ENCODE measurements around the gene KCTD15.
A peak's percentile ranks its signal among the peaks of the same experiment; 100 is the strongest.
"Not testable (repeated sequence)": the region's sequence is repeated elsewhere in the genome, so short reads cannot be mapped to it uniquely, and the experiment has no call there.

Gene KCTD15

DNA sequence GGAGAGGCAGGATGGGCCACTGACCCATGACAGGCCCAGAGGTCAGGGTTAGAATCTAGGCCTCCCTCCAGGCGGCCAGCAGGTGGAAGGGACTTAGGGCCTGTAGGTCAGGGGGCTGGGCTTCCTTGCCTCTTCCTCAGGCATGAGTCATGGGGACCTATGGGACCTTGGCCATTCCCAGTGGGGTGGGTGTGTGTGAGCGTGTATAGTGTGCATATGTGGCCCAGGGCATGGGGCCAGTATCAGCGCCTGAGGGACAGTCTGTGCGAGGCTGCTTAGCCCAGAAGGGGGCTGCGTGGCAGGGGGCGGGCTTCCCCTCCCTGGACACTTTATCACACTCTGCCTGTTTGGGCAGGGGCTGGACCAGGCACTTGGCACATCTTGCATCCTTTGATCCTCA is 13.3 kb downstream of the KCTD15 start:
- DNase-seq (ENCODE audit: insufficient read length, low spot score) (peak; percentile 53), FAIRE-seq (no peak)
- no peak for TF ChIP-seq POLR2A (IDR thresholded peaks at IDR 0.05; ENCODE audit: low read depth, low read length)

DNA sequence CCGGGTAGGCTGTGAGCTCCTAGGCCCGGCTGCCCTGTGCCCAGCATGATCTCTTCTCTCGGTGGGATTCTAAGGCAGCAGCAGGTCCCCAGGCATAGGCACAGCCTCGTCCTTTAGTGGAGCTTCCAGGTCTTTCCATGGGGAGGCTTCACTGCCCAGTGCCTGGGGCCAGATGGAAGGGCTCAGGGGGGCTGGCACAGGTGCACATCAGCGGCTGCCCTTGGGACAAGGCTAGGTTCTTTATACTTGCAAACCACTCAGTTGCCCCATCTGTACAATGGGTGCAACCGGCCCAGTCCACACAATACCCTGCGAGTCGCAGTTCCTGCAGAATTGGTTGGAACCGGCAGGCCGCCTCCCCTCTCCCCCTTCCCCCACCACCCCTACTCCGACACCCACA is 14.2 kb downstream of the KCTD15 start:
- no peak for FAIRE-seq
- no peak for DNase-seq (ENCODE audit: insufficient read length, low spot score)
- no peak for TF ChIP-seq POLR2A (IDR thresholded peaks at IDR 0.05; ENCODE audit: low read depth, low read length)

DNA sequence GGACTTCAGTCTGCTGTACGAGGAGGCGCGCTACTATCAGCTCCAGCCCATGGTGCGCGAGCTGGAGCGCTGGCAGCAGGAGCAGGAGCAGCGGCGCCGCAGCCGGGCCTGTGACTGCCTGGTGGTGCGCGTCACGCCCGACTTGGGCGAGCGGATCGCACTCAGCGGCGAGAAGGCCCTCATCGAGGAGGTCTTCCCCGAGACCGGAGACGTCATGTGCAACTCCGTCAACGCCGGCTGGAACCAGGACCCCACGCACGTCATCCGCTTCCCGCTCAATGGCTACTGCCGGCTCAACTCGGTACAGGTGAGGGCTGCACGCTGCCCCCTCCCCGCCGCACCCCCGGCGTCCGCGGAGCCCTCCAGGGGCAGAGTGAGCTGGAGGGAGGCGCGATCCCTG is 14.6 kb downstream of the KCTD15 start:
- DNase-seq (ENCODE audit: insufficient read length, low spot score), result no peak
- FAIRE-seq, result no peak

DNA sequence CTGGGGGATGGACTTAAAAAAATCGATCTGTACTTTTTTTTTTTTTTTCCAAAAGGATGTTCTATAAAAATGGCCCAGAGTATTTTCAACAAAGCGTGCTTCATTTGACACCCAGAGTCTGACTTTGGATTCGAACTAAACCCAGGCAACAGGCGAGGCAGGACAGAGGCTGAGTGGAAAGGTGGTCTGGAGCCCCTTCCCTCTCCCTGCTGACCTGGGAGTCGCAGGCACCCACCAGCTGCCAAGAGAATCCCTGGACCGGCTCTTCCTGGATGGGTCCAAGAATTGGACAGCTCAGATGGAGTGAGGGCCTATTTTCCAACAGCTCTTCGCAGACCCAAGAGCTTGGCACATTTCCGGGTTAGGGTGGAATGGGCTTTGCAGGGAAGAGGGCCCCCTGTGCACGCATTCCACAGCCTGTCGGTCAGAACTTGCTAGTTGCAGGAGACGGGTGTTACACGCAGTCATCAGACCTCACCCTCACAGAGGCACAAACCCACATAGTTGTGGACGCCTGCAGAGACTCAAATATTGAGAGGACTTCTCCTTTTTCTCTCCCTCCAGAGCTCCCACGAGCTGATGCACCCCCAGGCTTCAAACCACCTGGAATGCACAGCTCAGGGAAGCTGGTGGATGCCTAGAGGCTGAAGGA is 15.2 kb downstream of the KCTD15 start:
- no peak for DNase-seq (ENCODE audit: insufficient read length, low spot score)
- FAIRE-seq, result no peak
- no peak for TF ChIP-seq POLR2A (IDR thresholded peaks at IDR 0.05; ENCODE audit: low read depth, low read length)

More for the DNA sequence above, 14.6 kb downstream of the KCTD15 start:
- no peak for TF ChIP-seq POLR2A (IDR thresholded peaks at IDR 0.05; ENCODE audit: low read depth, low read length)

DNA sequence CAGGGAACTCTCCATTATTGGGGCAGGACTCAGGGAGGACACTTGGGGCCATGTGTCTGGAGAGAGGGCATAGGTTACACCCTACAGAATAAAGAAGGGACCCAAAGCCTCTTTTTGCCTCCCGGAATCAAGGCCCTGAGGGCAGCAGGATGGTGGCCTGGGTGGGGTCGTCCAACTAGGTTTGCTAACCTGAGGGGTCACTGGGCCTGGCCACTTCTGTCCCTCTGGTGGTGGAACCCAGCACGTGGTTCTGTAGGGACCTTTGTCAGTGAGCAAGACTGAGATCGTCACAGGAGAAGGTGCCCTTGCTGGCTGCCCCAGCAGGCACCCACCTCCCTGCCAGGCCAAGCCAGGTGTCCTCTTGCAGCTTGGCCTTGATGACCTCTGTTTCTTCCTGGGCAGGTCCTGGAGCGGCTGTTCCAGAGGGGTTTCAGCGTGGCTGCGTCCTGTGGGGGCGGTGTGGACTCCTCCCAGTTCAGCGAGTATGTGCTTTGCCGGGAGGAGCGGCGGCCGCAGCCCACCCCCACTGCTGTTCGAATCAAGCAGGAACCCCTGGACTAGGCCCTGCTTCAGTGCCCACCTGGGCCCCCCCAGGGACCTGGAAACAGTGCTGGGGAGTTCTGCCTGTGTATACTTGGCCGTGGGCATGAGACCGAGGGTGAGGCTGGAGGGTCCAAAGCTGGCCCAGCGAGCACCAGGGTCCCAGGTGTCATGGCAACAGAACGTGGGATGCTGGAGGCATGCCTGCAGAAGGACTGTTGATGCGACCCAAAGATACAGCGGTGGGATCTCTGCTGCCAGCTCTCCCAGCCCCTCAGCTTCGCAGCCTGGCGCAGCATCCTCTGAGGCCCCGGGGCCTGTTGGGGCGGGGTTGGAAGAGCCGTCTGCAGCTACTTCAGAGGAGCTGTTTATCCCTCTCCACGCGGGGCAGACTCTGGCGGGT is 16.0 kb downstream of the KCTD15 start:
- no peak for TF ChIP-seq POLR2A (IDR thresholded peaks at IDR 0.05; ENCODE audit: low read depth, low read length)

DNA sequence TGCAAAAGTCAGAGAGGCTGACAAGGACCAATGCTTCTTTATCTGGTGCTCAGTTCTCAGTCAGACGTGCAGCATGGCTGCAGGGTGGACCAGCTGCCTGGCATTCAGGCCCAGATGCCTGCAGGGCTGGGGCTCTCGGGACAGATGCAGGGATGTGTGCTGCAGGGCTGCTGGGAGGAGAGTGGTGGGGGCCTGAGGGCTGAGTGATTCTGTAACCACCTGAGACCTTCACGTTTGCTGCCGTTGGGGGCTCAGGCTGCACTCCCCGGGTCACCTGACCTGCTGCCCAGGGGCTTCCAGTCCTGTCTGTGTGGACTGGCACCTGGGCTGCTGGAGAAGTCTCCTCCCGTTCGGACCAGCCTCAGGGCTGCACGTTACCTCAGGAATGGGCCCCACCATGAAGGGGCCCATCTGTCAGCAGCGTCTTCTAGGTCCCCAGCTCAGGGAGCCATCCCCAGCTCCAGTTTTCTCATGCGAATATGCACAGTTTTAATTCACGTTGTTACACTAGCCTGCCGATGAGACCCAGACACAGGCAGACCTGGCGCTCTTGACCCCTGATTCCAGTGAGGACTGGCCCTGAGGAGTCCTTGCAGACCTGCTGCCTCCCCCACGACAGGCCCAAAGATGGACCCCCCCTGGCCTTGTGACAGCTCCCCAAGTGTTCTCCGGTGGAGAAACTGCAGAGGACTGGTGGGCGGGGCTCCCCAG is 16.9 kb downstream of the KCTD15 start:
- no peak for DNase-seq (ENCODE audit: insufficient read length, low spot score)
- no peak for TF ChIP-seq POLR2A (IDR thresholded peaks at IDR 0.05; ENCODE audit: low read depth, low read length)
- FAIRE-seq, result no peak

More for the DNA sequence above, 16.0 kb downstream of the KCTD15 start:
- FAIRE-seq (no peak), DNase-seq (ENCODE audit: insufficient read length, low spot score) (no peak)

DNA sequence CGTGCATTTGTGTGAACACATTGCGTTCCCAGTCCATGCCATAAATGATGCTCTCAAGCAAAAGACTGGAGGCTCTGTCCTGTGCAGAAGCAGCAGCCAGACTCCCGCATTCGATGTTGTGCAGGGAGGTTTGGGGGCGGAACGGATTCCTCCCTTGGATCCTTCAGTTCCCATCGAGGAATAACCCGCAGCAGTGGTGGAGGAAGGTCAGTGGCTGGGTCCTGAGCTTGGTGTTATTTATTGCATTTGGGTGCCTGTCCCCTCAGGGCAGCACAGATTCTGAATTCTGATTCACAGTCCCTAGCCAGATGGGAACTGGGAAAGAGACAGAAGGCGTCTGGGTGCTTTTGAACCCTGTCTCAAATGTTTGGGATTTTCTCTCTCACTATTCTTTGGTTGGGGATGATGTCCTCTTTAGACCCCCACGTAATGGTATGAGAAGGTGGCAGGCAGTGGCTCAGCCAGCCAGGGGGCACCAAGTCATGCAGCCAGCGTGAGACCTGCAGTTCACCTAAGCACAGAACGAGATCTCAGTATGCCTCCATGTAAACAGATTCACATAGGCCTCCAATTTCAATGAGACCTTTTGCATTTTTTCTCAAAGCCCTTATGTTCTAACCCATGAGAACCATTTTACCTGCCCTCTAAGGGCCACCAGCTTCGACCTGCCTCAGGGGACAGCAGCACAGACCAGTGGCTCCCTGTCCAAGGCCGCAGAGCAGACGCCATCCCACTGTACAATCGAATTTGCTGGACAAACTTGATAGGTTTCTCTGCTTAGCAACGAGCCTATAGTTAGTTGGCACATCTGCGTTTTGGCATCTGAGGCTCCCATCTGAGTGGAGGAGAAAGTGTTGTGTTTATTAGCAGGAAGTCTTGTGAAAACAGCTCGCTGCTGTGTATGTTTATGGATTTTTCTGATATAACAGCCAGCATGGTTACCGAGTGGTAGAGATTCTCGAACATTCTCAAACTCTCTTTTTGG is 17.8 kb downstream of the KCTD15 start:
- FAIRE-seq (no peak), DNase-seq (ENCODE audit: insufficient read length, low spot score) (no peak)
- TF ChIP-seq POLR2A (IDR thresholded peaks at IDR 0.05; ENCODE audit: low read depth, low read length), result no peak

DNA sequence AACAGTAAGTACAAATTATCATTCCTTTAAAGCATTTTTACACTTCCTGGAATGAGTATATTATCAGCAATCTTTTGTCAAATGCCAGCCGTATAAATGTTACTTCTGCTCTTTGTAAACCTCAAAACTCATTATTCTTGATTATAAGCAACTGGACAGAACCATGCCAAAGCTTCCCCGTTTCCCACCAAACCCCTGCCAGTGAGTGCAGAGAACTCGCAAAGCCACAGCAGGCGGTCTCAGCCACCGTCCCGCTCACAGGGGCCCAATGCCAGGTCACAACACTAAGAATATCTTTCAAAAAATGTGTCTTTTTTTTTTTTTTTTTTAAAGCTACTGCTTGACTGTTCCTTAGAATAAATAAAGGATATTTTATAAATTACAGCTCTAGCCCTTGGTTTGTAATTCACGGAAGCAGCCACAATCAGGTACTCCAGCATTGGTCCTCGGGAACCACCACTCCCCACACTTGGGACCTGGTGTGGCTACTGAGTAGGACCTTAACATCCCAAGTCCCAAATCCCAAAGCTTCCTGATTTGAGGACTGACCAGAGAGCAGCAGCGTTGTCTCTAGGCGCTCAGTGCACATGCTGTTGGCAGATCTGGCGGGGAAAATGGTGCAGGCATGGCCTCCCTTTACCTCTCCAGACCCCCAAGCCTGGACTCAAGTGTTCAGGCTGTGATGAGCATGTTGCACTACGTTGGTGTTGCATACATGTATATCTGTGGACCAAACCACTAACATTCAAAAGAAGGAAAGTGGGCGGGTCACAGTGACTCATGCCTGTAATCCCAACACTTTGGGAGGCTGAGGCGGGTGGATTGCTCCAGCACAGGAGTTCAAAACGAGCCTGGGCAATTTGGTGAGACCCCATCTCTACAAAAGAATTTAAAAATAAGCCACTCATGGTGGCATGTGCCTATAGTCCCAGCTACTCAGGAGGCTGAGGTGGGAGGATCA is 19.0 kb downstream of the KCTD15 start:
- DNase-seq (ENCODE audit: insufficient read length, low spot score), result no peak
- FAIRE-seq, result no peak
- TF ChIP-seq POLR2A (IDR thresholded peaks at IDR 0.05; ENCODE audit: low read depth, low read length), result no peak

DNA sequence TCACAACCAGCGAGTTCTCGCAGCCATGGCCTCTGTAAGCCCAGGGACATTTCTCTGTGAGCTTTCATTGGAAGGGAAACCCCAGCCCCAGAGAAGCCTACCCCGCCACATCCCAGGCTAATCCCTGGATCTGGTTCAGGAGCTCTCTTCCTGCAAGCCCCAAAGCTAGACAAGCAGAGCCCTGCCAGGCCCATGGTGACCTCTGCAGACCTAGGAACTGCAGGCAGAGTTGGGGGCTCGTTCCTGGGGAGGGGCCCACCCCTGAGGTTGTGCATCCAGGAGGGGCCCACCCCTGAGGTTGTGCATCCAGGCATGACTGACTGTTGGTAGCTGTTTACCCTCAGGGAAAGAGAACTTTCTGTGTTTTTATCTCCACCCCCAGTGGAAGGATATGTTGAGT is 21.7 kb downstream of the KCTD15 start:
- FAIRE-seq (no peak), DNase-seq (ENCODE audit: insufficient read length, low spot score) (no peak)
- TF ChIP-seq POLR2A (IDR thresholded peaks at IDR 0.05; ENCODE audit: low read depth, low read length), result no peak

DNA sequence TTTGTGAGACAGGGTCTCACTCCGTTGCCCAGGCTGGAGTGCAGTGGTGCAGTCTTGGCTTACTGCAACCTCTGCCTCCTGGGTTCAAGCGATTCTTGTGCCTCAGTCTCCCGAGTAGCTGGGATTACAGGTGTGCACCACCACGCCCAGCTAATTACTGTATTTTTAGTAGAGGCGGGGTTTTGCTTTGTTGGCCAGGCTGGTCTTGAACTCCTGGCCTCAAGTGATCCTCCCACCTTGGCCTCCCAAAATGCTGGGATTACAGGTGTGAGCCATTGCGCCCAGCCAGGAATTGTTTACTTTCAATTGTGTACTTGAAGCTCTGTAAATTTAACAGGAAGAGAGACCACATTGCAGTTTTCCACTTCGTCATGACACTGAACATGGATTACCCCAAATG is 22.4 kb downstream of the KCTD15 start:
- DNase-seq (ENCODE audit: insufficient read length, low spot score); FAIRE-seq: not testable (repeated sequence)

DNA sequence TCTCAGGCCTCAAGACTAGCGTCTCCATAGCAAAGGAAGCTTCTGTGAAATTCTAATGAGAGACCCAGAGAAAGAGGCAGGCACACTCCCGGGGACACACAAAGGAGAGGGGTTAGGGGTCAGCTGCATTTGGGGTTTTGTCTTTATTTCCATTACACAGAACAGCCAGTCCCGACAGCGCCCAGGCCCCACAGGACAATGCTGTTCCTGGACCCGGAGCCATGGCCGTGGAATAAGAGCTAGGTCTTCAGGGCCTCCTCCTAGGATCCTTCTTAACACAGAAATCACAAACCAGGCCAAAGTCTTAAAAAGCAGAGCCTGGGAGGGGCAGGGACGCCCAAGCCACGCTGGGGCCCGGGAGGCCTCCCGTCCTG is 22.8 kb downstream of the KCTD15 start:
- FAIRE-seq (no peak), DNase-seq (ENCODE audit: insufficient read length, low spot score) (no peak)
- TF ChIP-seq POLR2A (IDR thresholded peaks at IDR 0.05; ENCODE audit: low read depth, low read length), result no peak
